HG03095 (cell line): ENCODE results near the gene MICAL3.

Source experiments
- ATAC-seq: cut with Tn5 transposase; IDR thresholded peaks from one replicate; pipeline ENCODE4 v1.9.1; 2021; ENCODE audit warnings: moderate library complexity; ENCODE audit not compliant: unreplicated experiment

Gene MICAL3

DNA sequence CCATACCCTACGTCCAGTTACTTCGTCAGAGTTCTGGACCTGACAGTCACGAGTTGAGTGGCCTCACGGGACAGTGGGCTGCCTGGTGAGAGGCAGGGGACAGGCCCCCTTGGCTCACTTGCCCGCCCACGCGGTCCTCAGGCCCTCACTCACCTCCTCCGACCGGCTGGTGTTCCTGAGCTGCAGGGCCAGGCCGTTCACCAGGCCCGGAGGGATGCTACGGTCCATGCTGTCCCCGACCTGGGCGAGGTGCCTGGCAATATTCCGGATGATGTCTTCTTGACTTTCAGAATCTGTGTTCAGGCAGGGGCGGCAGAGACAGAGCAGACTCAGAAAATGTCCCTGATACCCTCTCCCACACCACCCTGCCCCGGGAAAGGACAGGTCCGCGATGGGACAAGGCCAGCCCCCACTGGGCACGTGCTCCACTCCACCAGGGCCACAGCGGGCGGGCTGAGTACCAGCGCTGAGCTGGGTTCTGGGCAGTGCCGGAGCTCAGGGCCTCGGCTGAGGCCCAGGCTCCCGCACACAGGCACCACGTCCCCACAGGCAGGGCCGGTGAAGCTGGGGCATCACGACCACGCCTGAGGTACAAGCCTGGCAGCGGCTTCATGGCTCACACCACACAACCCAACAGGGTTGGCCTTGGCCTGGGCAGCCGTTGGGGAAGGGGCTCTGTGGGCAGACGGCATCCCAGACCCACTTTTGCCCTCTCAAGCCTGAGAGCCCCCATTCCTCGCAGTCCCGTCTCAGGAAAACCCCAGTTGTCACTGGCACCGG, 285.0 kb downstream of the MICAL3 start:
- ATAC-seq: no peak

GRCh38 chr22:17738386-17739128, 285.8 kb downstream of the MICAL3 start:
- ATAC-seq: no peak
